B cell (primary cell): ENCODE data around the gene TBC1D14.

Source experiments
- CTCF ChIP-seq: fragments of 200-600 bp; IDR thresholded peaks from one replicate; pipeline ENCODE4 v1.8.0; 2022; ENCODE audit warnings: antibody characterized with exemption, mild to moderate bottlenecking
- EZH2 ChIP-seq: IDR thresholded peaks from 2 replicates; pipeline ENCODE4 v1.6.1; 2012; ENCODE audit warnings: borderline replicate concordance, low read depth, mild to moderate bottlenecking, moderate library complexity, low read length; ENCODE audit not compliant: insufficient read depth, poor library complexity, severe bottlenecking

- TF ChIP-seq CTCF (no peak), EZH2 (no peak)
Measured at GRCh38 chr4:6932475-6932874, 22.8 kb downstream of the TBC1D14 start.
